Measurements from ENCODE around the gene RNFT2.
A peak's percentile ranks its signal among the peaks of the same experiment; 100 is the strongest.

RNFT2 gene

DNA sequence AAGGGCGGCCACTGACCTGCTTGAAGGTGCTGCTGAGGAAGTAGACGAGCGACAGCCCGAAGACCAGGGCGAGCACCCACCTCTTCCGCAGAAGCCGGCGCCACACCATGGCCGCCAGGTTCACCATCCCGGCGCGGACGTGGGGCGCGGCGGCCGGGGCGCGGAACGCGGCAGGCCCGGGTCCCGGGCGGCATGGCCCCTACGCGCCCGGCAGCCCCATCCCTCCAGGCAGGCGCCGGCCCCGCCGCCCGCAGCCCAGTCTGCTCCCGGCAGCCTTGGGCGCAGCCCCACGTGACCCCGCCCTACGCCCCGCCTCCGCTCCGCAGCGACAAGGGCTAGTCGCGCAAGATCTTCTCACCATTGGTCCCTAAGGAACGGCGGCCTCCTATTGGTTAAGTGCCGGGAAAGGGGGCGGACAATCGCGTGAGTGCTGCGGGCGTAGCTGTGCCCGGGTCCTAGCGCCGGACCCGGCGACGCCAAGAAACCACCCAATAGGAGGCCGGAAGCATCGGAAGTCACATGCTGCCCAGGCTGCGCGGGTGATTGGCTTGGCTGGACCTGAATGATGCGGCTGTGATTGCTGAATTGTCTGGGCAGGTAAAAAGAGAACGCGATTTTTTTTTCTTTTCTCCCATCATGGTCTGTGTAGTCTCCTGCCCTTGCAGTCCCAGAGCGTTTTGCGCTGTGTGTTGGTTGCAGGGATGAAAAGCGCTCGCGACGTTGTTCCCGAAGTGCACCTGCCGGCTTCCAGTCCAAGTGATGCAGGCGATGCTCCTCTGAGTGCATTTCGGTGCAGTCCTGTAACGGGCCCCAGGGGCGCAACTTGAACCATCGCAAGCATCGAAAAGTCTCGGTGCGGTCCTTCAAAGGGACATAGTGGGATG is at the start of gene RNFT2, which contains the start of gene SPRING1 (continued):
- TF ChIP-seq ZFP3 (tag by site-specific recombination; IDR thresholded peaks at IDR 0.05; ENCODE audit: low read depth): no peak
- no peak for TF ChIP-seq RBAK (tag by site-specific recombination; IDR thresholded peaks at IDR 0.05)
- TF ChIP-seq, protein P1, sequence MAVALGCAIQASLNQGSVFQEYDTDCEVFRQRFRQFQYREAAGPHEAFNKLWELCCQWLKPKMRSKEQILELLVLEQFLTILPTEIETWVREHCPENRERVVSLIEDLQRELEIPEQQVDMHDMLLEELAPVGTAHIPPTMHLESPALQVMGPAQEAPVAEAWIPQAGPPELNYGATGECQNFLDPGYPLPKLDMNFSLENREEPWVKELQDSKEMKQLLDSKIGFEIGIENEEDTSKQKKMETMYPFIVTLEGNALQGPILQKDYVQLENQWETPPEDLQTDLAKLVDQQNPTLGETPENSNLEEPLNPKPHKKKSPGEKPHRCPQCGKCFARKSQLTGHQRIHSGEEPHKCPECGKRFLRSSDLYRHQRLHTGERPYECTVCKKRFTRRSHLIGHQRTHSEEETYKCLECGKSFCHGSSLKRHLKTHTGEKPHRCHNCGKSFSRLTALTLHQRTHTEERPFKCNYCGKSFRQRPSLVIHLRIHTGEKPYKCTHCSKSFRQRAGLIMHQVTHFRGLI (tag by site-specific recombination; IDR thresholded peaks at IDR 0.05): peak; percentile 77
- TF ChIP-seq ZNF146 (tag by site-specific recombination; IDR thresholded peaks at IDR 0.05): no peak
- TF ChIP-seq ZNF704 (tag by site-specific recombination; IDR thresholded peaks at IDR 0.05): no peak
- TF ChIP-seq ZFHX2 (tag by site-specific recombination; conservative IDR thresholded peaks at IDR 0.05): peak; percentile 91
- peak; percentile 85 for TF ChIP-seq ZNF24 (tag by site-specific recombination; IDR thresholded peaks at IDR 0.05)
- TF ChIP-seq ZNF48 (tag by site-specific recombination; IDR thresholded peaks at IDR 0.05): no peak
- TF ChIP-seq ZNF157 (tag by site-specific recombination; IDR thresholded peaks at IDR 0.05): no peak
- TF ChIP-seq ZNF623 (tag by site-specific recombination; IDR thresholded peaks at IDR 0.05): no peak
- TF ChIP-seq GLIS1 (tag by site-specific recombination; IDR thresholded peaks at IDR 0.05): peak; percentile 46; the same call in 1 of the 2 replicates
- peak; percentile 88 for TF ChIP-seq ZEB2 (tag by site-specific recombination; IDR thresholded peaks at IDR 0.05)
- TF ChIP-seq HOXD13 (CRISPR knock-in tag; IDR thresholded peaks at IDR 0.05; ENCODE audit: borderline replicate concordance): no peak
- TF ChIP-seq, protein P2, sequence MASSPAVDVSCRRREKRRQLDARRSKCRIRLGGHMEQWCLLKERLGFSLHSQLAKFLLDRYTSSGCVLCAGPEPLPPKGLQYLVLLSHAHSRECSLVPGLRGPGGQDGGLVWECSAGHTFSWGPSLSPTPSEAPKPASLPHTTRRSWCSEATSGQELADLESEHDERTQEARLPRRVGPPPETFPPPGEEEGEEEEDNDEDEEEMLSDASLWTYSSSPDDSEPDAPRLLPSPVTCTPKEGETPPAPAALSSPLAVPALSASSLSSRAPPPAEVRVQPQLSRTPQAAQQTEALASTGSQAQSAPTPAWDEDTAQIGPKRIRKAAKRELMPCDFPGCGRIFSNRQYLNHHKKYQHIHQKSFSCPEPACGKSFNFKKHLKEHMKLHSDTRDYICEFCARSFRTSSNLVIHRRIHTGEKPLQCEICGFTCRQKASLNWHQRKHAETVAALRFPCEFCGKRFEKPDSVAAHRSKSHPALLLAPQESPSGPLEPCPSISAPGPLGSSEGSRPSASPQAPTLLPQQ (tag by site-specific recombination; IDR thresholded peaks at IDR 0.05): peak; percentile 42; the same call in 1 of the 2 replicates
- TF ChIP-seq ZNF184 (tag by site-specific recombination; IDR thresholded peaks at IDR 0.05): no peak
- peak; percentile 48; the same call in 1 of the 2 replicates for TF ChIP-seq ZSCAN30 (tag by site-specific recombination; IDR thresholded peaks at IDR 0.05)
- TF ChIP-seq ZNF561 (tag by site-specific recombination; IDR thresholded peaks at IDR 0.05; ENCODE audit: borderline replicate concordance): peak; percentile 98
- peak; percentile 66 for TF ChIP-seq PRDM10 (tag by site-specific recombination; IDR thresholded peaks at IDR 0.05)
- no peak for TF ChIP-seq ZNF394 (tag by site-specific recombination; IDR thresholded peaks at IDR 0.05; ENCODE audit: borderline replicate concordance)
- TF ChIP-seq KLF16 (tag by site-specific recombination; IDR thresholded peaks at IDR 0.05): peak; percentile 98
- TF ChIP-seq KLF9 (tag by site-specific recombination; IDR thresholded peaks at IDR 0.05; ENCODE audit: low read depth): peak; percentile 57
- TF ChIP-seq KLF8 (tag by site-specific recombination; IDR thresholded peaks at IDR 0.05): peak; percentile 96
